ENCODE data around the gene CEBPZOS.

- TF ChIP-seq CTCF (IDR thresholded peaks at IDR 0.05) (no peak), POLR2A (IDR thresholded peaks at IDR 0.05) (no peak)
Observed at GRCh38 chr2:37148325-37148724, 48.0 kb upstream of the CEBPZOS start.
